Suprapubic skin (tissue), 4 donors: ENCODE measurements around the gene TACC3. TPM values are rescaled to one million over a fixed set of nuclear protein-coding genes. Genes with fewer than 3 reads are reported as not detected.

Experiments used
- DNase-seq, 2 donors: peaks; one replicate each; pipeline ENCODE4 v3.0.0-alpha.2; 2019; ENCODE audit warnings: low spot score in 2 of 2
- H3K27ac ChIP-seq: fragments of 200-600 bp; sonication (generic); one replicate; pipeline ENCODE4 v1.5.1; 2019
- H3K27me3 ChIP-seq: fragments of 200-600 bp; sonication (generic); one replicate; pipeline ENCODE4 v1.5.1; 2019
- H3K36me3 ChIP-seq: fragments of 200-600 bp; sonication (generic); one replicate; pipeline ENCODE4 v1.5.1; 2019
- H3K4me1 ChIP-seq: fragments of 200-600 bp; sonication (generic); one replicate; pipeline ENCODE4 v1.5.1; 2019
- H3K4me3 ChIP-seq: fragments of 200-600 bp; sonication (generic); one replicate; pipeline ENCODE4 v1.5.1; 2019; ENCODE audit warnings: mild to moderate bottlenecking
- H3K9me3 ChIP-seq: fragments of 200-600 bp; sonication (generic); one replicate; pipeline ENCODE4 v1.5.1; 2019
- CTCF ChIP-seq, 2 donors: fragments of 200-600 bp in 1 of 2; fragments of 450-650 bp in 1 of 2; sonication (generic) in 1 of 2; IDR thresholded peaks; one replicate each; pipeline ENCODE4 v1.5.1; 2016 to 2019; ENCODE audit warnings: antibody characterized with exemption in 2 of 2, mild to moderate bottlenecking in 1 of 2, moderate library complexity in 1 of 2
- EP300 ChIP-seq: sonication (generic); formaldehyde crosslinking; IDR thresholded peaks from one replicate; pipeline ENCODE4 v1.6.1; 2017; ENCODE audit warnings: antibody characterized with exemption
- POLR2A ChIP-seq, 2 donors: fragments of 450-650 bp; IDR thresholded peaks; one replicate each; pipeline ENCODE4 v1.6.1; 2017; ENCODE audit warnings: antibody characterized with exemption in 2 of 2, mild to moderate bottlenecking in 2 of 2, moderate library complexity in 2 of 2
- POLR2AphosphoS5 ChIP-seq, 3 donors: sonication (generic); formaldehyde crosslinking; IDR thresholded peaks; one replicate each; pipeline ENCODE4 v1.6.1; 2017; ENCODE audit warnings: antibody characterized with exemption in 3 of 3
- WGBS: methylation state at CpG from one replicate; pipeline ENCODE4 v1.1.5; 2018; 5-methylcytosine and 5-hydroxymethylcytosine counted together
- total RNA-seq, 4 donors: library from RNA; depleted of rRNA; stranded (reverse); fragments of >200 nt; gene quantifications; one replicate each; pipeline ENCODE4 v1.1.0, GENCODE V29; 2016

The TACC3 gene
- total RNA-seq, 4 donors from 2014 or later, result 7.2 to 11.7 (median 8.8) TPM

GRCh38 chr4:1745165-1745564 lies 23.8 kb downstream of the TACC3 start:
- H3K36me3 ChIP-seq, result peaks cover 22% of the 10 kb centered on the region
- TF ChIP-seq EP300, result no peak
- no peak for TF ChIP-seq CTCF (IDR thresholded peaks at IDR 0.05)
- no peak for TF ChIP-seq POLR2AphosphoS5 (IDR thresholded peaks at IDR 0.05)
- TF ChIP-seq POLR2A (IDR thresholded peaks at IDR 0.05), result no peak
- no peak overlapping the region for H3K27ac ChIP-seq
- peaks cover 7% of the 10 kb centered on the region for H3K4me1 ChIP-seq
- H3K27me3 ChIP-seq, result peaks cover 4% of the 10 kb centered on the region
- no peak overlapping the region for H3K4me3 ChIP-seq
- 95% methylated on average over 13 of the region's 13 CpGs for WGBS
- no peaks in the 10 kb centered on the region for H3K9me3 ChIP-seq
- no peak for DNase-seq

- no peak for DNase-seq
- Histone ChIP-seq H3K36me3 (peaks cover 17% of the 10 kb centered on the region), H3K27ac (no peak overlapping the region), H3K4me3 (no peak overlapping the region), H3K4me1 (peaks cover 7% of the 10 kb centered on the region), H3K27me3 (peaks cover 4% of the 10 kb centered on the region), H3K9me3 (no peaks in the 10 kb centered on the region)
- no peak for TF ChIP-seq POLR2A (IDR thresholded peaks at IDR 0.05)
- TF ChIP-seq EP300, result no peak
- no peak for TF ChIP-seq POLR2AphosphoS5 (IDR thresholded peaks at IDR 0.05)
- no peak for TF ChIP-seq CTCF (IDR thresholded peaks at IDR 0.05)
- 85% methylated on average over 10 of the region's 12 CpGs for WGBS
Observed at GRCh38 chr4:1745697-1746096, 24.4 kb downstream of the TACC3 start.

- no CpG with 5 or more reads among the region's 17 CpGs for WGBS
- Histone ChIP-seq H3K27me3 (peaks cover 4% of the 10 kb centered on the region), H3K27ac (no peak overlapping the region), H3K36me3 (peaks cover 11% of the 10 kb centered on the region), H3K9me3 (no peaks in the 10 kb centered on the region), H3K4me3 (no peak overlapping the region), H3K4me1 (peaks cover 12% of the 10 kb centered on the region)
- TF ChIP-seq POLR2AphosphoS5 (IDR thresholded peaks at IDR 0.05) (no peak), CTCF (IDR thresholded peaks at IDR 0.05) (peak; percentile 51 to 85), POLR2A (IDR thresholded peaks at IDR 0.05) (no peak)
- no peak for DNase-seq
Observed at GRCh38 chr4:1746265-1746691, 25.0 kb downstream of the TACC3 start.

GRCh38 chr4:1746919-1747602 lies 25.7 kb downstream of the TACC3 start:
- DNase-seq, result no peak
- Histone ChIP-seq H3K4me3 (no peak overlapping the region), H3K36me3 (peaks cover 4% of the 10 kb centered on the region), H3K27ac (no peak overlapping the region), H3K27me3 (peaks cover 4% of the 10 kb centered on the region), H3K4me1 (peaks cover 19% of the 10 kb centered on the region), H3K9me3 (no peaks in the 10 kb centered on the region)
- TF ChIP-seq CTCF (IDR thresholded peaks at IDR 0.05) (no peak), POLR2A (IDR thresholded peaks at IDR 0.05) (no peak), EP300 (no peak), POLR2AphosphoS5 (IDR thresholded peaks at IDR 0.05) (no peak)
- WGBS, result 100% methylated on average over 1 of the region's 33 CpGs

GRCh38 chr4:1747603-1747967 lies 26.3 kb downstream of the TACC3 start:
- H3K9me3 ChIP-seq, result no peaks in the 10 kb centered on the region
- 91% methylated on average over 16 of the region's 16 CpGs for WGBS
- TF ChIP-seq EP300 (no peak), POLR2AphosphoS5 (IDR thresholded peaks at IDR 0.05) (no peak), CTCF (IDR thresholded peaks at IDR 0.05) (no peak)
- peaks cover 1% of the 10 kb centered on the region for H3K36me3 ChIP-seq
- DNase-seq, result no peak
- no peak overlapping the region for H3K4me3 ChIP-seq
- H3K27me3 ChIP-seq, result peaks cover 4% of the 10 kb centered on the region
- peaks cover 25% of the 10 kb centered on the region for H3K4me1 ChIP-seq
- no peak overlapping the region for H3K27ac ChIP-seq
